Mucosa of rectum (tissue), 2 donors: Measurements from ENCODE around the gene PACSIN3.

Experiments
- H3K27ac ChIP-seq, 2 donors: one replicate each; pipeline ENCODE4 v1.7.0; 2013; ENCODE audit warnings: inconsistent platforms in 2 of 2, low read depth in 2 of 2, low read length in 2 of 2
- H3K27me3 ChIP-seq, 2 donors: one replicate each; pipeline ENCODE4 v1.7.0; 2013; ENCODE audit warnings: low read length in 2 of 2; ENCODE audit not compliant: control insufficient read depth in 2 of 2, insufficient read depth in 2 of 2
- H3K36me3 ChIP-seq, 2 donors: one replicate each; pipeline ENCODE4 v1.7.0; 2013; ENCODE audit warnings: low read length in 2 of 2; ENCODE audit not compliant: control insufficient read depth in 2 of 2, insufficient read depth in 2 of 2
- H3K4me1 ChIP-seq, 2 donors: one replicate each; pipeline ENCODE4 v1.7.0; 2013; ENCODE audit warnings: low read length in 2 of 2, mild to moderate bottlenecking in 1 of 2; ENCODE audit not compliant: control insufficient read depth in 2 of 2, insufficient read depth in 2 of 2
- H3K4me3 ChIP-seq, 2 donors: one replicate each; pipeline ENCODE4 v1.7.0; 2013; ENCODE audit warnings: low read length in 2 of 2
- H3K9ac ChIP-seq, 2 donors: one replicate each; pipeline ENCODE4 v1.7.0; 2013; ENCODE audit warnings: low read length in 2 of 2, low read depth in 1 of 2, mild to moderate bottlenecking in 1 of 2
- H3K9me3 ChIP-seq, 2 donors: one replicate each; pipeline ENCODE4 v1.7.0; 2013; ENCODE audit warnings: low read length in 2 of 2; ENCODE audit not compliant: control insufficient read depth in 2 of 2
- donor health status: healthy.
- donor health status: Normal muscosa, but diverticular disease.

The PACSIN3 gene

GRCh38 chr11:47186076-47186699, at the start of gene PACSIN3:
Gene PACSIN3 (minus strand): TSS chr11:47186434. CDS start chr11:47182727, 3,707 bp downstream.
- no peaks in the 10 kb centered on the region for H3K9me3 ChIP-seq
- peaks cover 5 to 28% of the 10 kb centered on the region in 2 donors for H3K27me3 ChIP-seq
- H3K27ac ChIP-seq: peak within 1 kb of the TSS; percentile 41 to 63
- peak within 1 kb of the TSS; percentile 17 to 48 for H3K9ac ChIP-seq
- H3K4me1 ChIP-seq: peaks cover 15 to 16% of the 10 kb centered on the region in 2 donors
- H3K36me3 ChIP-seq: no peaks in the 10 kb centered on the region
- H3K4me3 ChIP-seq: peak within 1 kb of the TSS; percentile 57

GRCh38 chr11:47235163-47235562, 48.9 kb upstream of the PACSIN3 start:
- Histone ChIP-seq H3K4me3 (no peak overlapping the region), H3K9me3 (no peaks in the 10 kb centered on the region), H3K27ac (no peak overlapping the region), H3K4me1 (peaks cover 0 to 4% of the 10 kb centered on the region in 2 donors), H3K9ac (no peak overlapping the region), H3K27me3 (no peaks in the 10 kb centered on the region), H3K36me3 (peaks cover 19 to 20% of the 10 kb centered on the region in 2 donors)

- H3K9ac ChIP-seq: no peak overlapping the region
- no peaks in the 10 kb centered on the region for H3K27me3 ChIP-seq
- H3K27ac ChIP-seq: no peak overlapping the region
- peaks cover 14 to 15% of the 10 kb centered on the region in 2 donors for H3K36me3 ChIP-seq
- peaks cover 0 to 4% of the 10 kb centered on the region in 2 donors for H3K4me1 ChIP-seq
- peak overlapping the region; percentile 47 to 60 for H3K4me3 ChIP-seq
- H3K9me3 ChIP-seq: no peaks in the 10 kb centered on the region
These were observed 48.5 kb upstream of the PACSIN3 start for GRCh38 chr11:47234669-47235100.

- Histone ChIP-seq H3K9ac (no peak overlapping the region), H3K4me3 (peak overlapping the region; percentile 47 to 60), H3K9me3 (no peaks in the 10 kb centered on the region), H3K27me3 (no peaks in the 10 kb centered on the region), H3K36me3 (peaks cover 8 to 10% of the 10 kb centered on the region in 2 donors), H3K27ac (no peak overlapping the region), H3K4me1 (peaks cover 0 to 4% of the 10 kb centered on the region in 2 donors)
These were observed 47.9 kb upstream of the PACSIN3 start for GRCh38 chr11:47233989-47234668.

- H3K27ac ChIP-seq: no peak overlapping the region
- peaks cover 0 to 4% of the 10 kb centered on the region in 2 donors for H3K4me1 ChIP-seq
- H3K9ac ChIP-seq: no peak overlapping the region
- H3K27me3 ChIP-seq: no peaks in the 10 kb centered on the region
- no peak overlapping the region for H3K4me3 ChIP-seq
- peaks cover 2 to 3% of the 10 kb centered on the region in 2 donors for H3K36me3 ChIP-seq
- no peaks in the 10 kb centered on the region for H3K9me3 ChIP-seq
These were observed 46.8 kb upstream of the PACSIN3 start for GRCh38 chr11:47233051-47233450.

GRCh38 chr11:47229161-47229560, 42.9 kb upstream of the PACSIN3 start:
- Histone ChIP-seq H3K9ac (no peak overlapping the region), H3K4me1 (no peaks in the 10 kb centered on the region), H3K27ac (no peak overlapping the region), H3K27me3 (no peaks in the 10 kb centered on the region), H3K36me3 (peaks cover 0 to 10% of the 10 kb centered on the region in 2 donors), H3K9me3 (no peaks in the 10 kb centered on the region), H3K4me3 (no peak overlapping the region)

- H3K27ac ChIP-seq: no peak overlapping the region
These were observed 39.5 kb upstream of the PACSIN3 start for GRCh38 chr11:47225552-47226400.

GRCh38 chr11:47222696-47223095, 36.5 kb upstream of the PACSIN3 start:
- H3K9me3 ChIP-seq: no peaks in the 10 kb centered on the region
- H3K27ac ChIP-seq: no peak overlapping the region
- H3K4me1 ChIP-seq: no peaks in the 10 kb centered on the region
- H3K4me3 ChIP-seq: no peak overlapping the region
- no peak overlapping the region for H3K9ac ChIP-seq
- H3K27me3 ChIP-seq: no peaks in the 10 kb centered on the region
- H3K36me3 ChIP-seq: peaks cover 5 to 19% of the 10 kb centered on the region in 2 donors

More at GRCh38 chr11:47225552-47226400, 39.5 kb upstream of the PACSIN3 start:
- no peaks in the 10 kb centered on the region for H3K4me1 ChIP-seq
- H3K9me3 ChIP-seq: no peaks in the 10 kb centered on the region
- no peak overlapping the region for H3K9ac ChIP-seq
- no peaks in the 10 kb centered on the region for H3K27me3 ChIP-seq
- H3K4me3 ChIP-seq: peak overlapping the region in 1 of 2 donors; percentile 3
- H3K36me3 ChIP-seq: peaks cover 0 to 10% of the 10 kb centered on the region in 2 donors

- H3K9ac ChIP-seq: no peak overlapping the region
- H3K27ac ChIP-seq: no peak overlapping the region
- H3K9me3 ChIP-seq: no peaks in the 10 kb centered on the region
- no peak overlapping the region for H3K4me3 ChIP-seq
- peaks cover 5 to 11% of the 10 kb centered on the region in 2 donors for H3K36me3 ChIP-seq
- H3K27me3 ChIP-seq: no peaks in the 10 kb centered on the region
- H3K4me1 ChIP-seq: peaks cover 15 to 16% of the 10 kb centered on the region in 2 donors
These were observed 34.2 kb upstream of the PACSIN3 start for GRCh38 chr11:47220401-47220821.
